Activated CD8-positive, alpha-beta memory T cell treated with anti-CD3 and anti-CD28 coated beads, Interleukin-2, amount 50 U/mL, for 1 hour (primary cell): ENCODE measurements around the gene SEC14L6.
"Not testable (repeated sequence)": the region's sequence is repeated elsewhere in the genome, so short reads cannot be mapped to it uniquely, and the experiment has no call there.

Source experiments
- DNase-seq: peaks from one replicate; pipeline ENCODE4 v3.0.0-alpha.2; 2020; ENCODE audit errors: extremely low read depth

SEC14L6 gene

DNA sequence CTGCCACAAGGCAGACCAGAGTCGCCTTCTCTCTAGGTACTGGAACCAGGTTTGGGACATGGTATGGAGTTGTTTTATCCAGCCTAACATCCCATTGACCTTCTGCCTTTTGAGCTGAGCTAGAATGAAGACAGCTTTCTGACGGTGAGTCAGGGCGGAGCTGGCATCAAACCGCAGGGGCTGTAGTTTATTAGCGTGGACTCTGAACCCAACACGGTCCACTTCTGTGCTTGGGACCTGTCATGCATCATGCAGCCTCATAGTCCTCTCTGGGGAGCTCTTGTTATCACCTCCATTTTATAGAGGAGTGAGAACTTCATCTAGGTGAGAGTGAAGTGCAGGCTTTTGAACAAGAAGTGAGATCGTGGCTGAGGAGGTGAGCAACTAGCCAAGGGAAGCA, 19.6 kb upstream of the SEC14L6 start:
- DNase-seq, result no peak

DNA sequence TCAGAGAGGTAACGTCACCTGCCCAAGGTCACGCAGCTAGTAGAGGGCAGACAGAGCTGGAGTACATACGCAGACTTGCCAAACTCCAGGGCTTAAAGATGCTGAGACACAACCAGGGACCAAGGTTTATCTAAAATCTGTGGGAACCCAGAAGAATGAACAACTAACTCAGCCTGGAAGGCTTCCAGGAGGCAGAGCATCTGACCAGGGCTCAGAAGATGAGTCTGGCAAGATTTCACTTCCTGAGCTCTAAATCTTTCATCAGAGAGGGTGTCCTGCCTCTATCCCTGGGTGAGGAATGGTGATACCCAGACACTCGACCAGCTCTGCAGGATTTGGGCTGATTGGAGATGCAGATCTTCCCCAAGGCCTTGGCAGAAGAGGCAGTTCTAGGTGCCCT, 18.8 kb upstream of the SEC14L6 start:
- no peak for DNase-seq

DNA sequence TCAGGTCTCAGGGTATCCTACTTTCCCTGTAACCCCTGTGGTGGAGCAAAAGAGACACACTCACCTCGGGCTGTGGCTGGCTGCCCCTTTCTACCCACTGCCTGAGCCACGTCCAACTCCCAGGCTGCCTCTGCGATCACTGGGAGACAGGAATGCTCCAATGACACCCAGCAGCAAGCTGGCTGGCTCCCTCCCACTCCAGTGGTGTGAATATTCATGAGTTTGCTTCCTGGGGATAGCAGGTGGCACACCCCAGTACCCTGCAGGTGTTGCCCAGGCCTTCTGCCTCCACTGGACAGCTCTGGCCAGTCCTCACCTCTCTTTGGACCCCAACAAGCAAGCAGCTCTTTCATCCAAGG, 18.2 kb upstream of the SEC14L6 start:
- DNase-seq, result no peak

GRCh38 chr22:30564045-30564760, 17.7 kb upstream of the SEC14L6 start:
- no peak for DNase-seq

- no peak for DNase-seq
Measured at GRCh38 chr22:30562366-30562765, 15.8 kb upstream of the SEC14L6 start.

- no peak for DNase-seq
Measured at GRCh38 chr22:30561402-30562189, 15.1 kb upstream of the SEC14L6 start.

GRCh38 chr22:30560643-30561202, 14.2 kb upstream of the SEC14L6 start:
- DNase-seq, result not testable (repeated sequence)

DNA sequence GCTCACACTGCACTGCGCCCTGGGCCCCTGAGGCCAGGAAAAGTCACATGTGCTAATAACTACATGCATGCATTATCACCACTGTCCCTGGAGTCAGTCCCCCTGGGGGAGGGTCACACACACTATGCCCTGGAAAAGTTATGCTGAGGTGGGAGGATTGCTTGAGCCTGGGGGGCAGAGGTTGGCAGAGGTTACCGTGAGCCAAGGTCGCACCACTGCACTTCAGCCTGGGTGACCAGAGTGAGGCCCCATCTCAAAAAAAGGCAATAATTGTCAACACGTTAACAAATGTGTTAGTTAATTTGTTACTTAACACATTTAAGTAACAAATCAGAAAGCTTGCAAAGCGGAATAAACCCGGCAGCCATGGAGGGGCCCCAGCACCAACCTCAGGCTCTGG, 13.3 kb upstream of the SEC14L6 start:
- DNase-seq, result no peak

- DNase-seq, result no peak
Measured at GRCh38 chr22:30557243-30557642, 10.7 kb upstream of the SEC14L6 start.

GRCh38 chr22:30556388-30556787, 9.8 kb upstream of the SEC14L6 start:
- no peak for DNase-seq

DNA sequence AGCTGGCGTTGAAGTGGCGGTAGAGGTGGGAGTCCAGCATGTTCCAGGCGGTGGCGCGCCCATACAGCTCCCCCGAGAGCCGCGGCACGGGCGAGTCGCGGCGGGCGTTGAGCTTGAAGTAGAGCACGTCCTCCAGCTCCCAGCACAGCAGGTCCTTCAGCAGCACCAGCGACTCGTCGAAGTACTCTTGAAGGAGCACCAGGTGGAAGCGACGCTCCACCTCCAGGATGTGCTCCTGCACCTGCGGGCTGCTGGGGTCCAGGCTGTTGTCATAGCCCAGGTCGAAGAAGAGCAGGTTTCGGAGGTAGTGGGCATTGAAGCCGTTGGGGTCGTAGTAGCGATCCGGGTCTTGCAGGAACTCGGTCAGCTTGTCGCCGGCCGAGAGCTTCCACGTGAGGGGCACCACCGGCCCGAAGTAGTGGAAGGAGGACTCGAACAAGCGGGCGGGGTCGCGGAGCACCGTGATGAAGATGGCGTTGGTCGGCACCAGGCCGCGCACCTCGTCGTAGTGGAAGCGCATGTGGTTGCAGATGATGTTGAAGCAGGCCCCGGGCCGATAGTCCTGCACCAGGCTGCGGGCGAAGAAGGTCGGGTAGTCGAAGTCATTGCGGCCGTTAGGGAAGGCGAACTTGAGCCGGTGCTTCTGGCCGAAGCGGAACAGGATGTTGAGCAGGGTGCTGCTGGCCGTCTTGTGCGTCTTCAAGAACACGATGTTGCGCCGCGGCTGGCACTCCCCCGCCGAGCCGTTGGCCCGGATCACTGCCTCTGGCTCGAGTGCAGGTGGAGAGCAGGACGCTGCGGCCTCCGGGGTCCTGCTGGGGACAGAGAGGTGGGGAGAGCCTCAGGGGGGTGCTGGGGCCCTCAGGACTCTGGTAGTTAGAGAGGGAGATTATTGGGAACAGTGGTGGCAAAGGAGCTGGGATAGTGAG, 9.0 kb upstream of the SEC14L6 start:
- DNase-seq, result no peak

- no peak for DNase-seq
Measured at GRCh38 chr22:30553971-30554370, 7.4 kb upstream of the SEC14L6 start.

- no peak for DNase-seq
Measured at GRCh38 chr22:30552719-30553118, 6.2 kb upstream of the SEC14L6 start.

DNA sequence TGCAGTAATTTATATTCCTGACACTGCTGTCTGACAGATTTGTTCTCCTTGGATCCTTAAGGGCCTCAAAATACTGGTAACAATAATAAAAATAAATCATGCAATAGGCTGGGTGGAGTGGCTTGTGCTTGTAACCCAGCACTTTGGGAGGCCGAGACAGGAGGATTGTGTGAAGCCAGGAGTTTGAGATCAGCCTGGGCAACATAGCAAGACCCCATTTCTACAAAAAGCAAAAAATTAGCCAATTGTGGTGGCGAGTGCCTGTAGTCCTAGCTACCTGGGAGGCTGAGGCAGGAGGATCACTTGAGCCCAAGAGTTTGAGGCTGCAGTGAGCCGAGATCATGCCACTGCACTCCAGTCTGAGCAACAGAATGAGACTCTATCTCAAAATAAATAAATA, 5.3 kb upstream of the SEC14L6 start:
- DNase-seq, result not testable (repeated sequence)

DNA sequence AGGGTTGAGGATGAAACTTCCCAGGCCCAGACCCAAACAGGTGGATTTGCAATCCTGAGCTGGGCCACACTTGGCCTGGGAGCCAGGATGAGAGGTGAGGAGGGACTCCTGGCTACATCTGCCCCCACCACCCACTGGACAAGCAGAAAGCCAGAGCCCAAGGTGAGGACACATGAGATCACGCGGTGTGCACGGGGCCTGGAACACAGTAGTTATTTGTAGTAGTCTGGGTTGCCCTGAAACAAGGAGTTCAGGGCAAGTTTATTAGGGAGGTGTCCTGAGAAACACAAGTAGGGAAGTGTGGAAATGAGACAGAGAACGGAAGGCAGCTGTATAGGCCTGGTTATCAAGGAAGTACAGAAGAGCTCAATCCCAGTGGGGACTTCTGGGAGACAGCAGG, 647 bp upstream of the SEC14L6 start:
- DNase-seq, result no peak

DNA sequence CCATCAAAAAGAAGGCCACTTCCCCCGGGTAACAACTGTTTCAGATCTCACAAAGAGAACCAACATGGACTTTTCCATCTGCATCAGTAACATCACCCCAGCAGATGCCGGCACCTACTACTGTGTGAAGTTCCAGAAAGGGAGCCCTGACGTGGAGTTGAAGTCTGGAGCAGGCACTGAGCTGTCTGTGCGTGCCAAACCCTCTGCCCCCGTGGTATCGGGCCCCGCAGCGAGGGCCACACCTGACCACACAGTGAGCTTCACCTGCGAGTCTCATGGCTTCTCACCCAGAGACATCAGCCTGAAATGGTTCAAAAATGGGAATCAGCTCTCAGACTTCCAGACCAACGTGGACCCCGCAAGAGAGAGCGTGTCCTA, 3.7 kb downstream of the SEC14L6 start:
- no peak for DNase-seq

DNA sequence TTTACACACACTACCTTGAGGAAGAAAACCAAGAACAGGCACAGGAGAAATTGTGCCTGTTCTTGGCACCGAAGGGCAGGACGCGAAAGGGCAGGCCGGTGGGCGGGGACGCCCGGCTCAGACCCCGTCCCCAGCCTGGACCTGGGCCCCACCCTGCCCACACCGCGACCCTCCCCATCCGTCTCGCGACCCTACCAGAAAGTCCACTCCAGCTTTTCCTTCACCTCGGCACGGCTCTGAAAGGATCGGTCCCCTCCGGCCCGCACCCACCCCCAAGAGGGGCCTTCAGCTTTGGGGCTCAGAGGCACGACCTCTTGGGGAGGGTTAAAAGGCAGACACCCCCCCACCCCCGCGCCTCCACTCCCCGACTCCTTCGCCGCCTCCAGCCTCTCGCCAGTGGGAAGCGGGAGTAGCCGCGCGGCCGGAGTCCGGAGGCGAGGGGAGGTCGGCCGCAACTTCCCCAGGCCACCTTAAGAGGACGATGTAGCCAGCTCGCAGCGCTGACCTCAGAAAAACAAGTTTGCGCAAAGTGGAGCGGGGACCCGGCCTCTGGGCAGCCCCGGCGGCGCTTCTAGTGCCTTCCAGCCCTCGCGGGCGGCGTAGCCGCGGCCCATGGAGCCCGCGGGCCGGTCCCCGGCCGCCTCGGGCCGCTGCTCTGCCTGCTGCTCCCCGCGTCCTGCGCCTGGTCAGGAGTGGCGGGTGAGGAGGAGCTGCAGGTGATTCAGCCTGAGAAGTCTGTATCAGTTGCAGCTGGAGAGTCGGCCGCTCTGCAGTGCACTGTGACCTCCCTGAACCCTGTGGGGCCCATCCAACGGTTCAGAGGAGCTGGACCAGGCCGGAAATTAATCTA, 4.4 kb downstream of the SEC14L6 start:
- no peak for DNase-seq

DNA sequence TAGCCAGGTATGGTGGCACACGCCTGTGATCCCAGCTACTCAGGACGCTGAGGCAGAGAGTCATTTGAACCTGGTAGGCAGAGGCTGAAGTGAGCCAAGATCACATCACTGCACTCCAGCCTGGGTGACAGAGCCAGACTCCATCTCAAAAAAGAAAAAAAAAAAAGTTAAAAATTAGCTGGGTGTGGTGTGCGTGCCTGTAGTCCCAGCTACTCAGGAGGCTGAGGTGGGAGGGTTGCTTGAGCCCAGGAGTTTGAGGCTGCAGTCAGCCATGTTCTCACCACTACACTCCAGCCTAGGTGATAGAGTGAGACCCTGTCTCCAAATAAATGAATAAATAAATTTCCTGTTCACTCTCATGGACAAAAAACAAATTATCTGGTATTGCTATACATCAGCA, 5.0 kb downstream of the SEC14L6 start:
- not testable (repeated sequence) for DNase-seq

- no peak for DNase-seq
Measured at GRCh38 chr22:30539368-30539767, 7.2 kb downstream of the SEC14L6 start.

DNA sequence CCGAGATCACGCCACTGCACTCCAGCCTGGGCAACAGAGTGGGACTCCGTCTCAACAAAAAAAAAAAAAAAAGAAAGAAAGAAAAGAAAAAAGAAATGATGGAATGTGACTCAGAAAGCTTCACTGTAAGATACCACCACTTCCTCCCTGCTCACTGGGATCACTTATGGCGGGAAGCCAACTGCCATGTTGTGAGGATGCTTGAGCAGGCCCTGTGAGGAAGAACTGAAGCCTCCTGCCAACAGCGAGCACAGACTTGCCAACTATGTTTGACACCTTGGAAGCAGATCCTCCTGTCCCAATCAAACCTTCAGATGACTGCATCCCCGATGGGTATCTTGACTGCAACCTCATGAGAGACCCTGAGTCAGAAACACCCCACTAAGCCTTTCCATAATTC, 8.3 kb downstream of the SEC14L6 start:
- no peak for DNase-seq

DNA sequence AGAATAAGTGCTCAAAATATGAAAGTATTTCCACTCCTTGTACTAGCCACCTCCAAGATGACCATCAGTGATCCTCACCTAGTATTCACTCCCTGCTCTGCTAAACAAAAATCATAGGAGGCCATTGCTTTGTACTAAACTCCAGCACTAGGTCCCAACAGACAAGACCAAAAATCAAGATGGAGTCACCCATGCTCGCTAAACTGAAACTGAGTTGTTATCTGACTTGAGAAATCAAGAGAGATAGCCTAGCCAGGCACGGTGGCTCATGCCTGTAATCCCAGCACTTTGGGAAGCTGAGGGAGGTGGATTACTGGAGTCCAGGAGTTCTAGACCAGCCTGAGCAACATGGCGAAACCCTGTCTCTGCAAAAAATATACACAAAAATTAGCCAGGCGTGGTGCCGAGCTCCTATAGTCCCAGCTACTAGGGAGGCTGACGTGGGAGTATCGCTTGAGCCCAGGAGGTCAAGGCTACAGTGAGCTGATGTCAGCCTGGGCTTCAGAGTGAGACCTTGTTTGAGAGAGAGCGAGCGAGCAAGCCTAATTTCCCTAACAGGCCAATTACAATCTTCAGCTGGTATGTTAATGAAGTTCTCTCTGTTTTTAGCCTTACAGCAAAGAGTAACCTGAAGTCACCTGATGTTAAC, 9.3 kb downstream of the SEC14L6 start:
- DNase-seq, result no peak
